H1 (cell line): ENCODE data around the gene ARHGEF38. TPM values are rescaled to one million over a fixed set of nuclear protein-coding genes. Genes with fewer than 3 reads are reported as not detected.

Experiments used
- CTCF ChIA-PET: fragments of 300-600 bp; sonication (Branson Sonifier 250); formaldehyde crosslinking; loops from one replicate; lab custom pipeline; 2021; ENCODE audit not compliant: partially characterized antibody; lab: Charles Lee
- POLR2A ChIA-PET: fragments of 300-600 bp; sonication (Branson Sonifier 250); formaldehyde crosslinking; loops from one replicate; lab custom pipeline; 2021; ENCODE audit warnings: inconsistent platforms; ENCODE audit not compliant: partially characterized antibody; lab: Charles Lee
- DNase-seq, 2 experiments: peaks; one replicate each; pipeline versions ENCODE4 v3.0.0 to v3.0.0-alpha.2; 2010 to 2022; ENCODE audit warnings: low spot score in 2 of 2, low read depth in 1 of 2, mixed read lengths in 1 of 2
- FAIRE-seq: peaks from 2 replicates; lab custom pipeline; 2011; peaks lifted over from hg19 to GRCh38; lab: Jason Lieb, UNC
- H2AFZ ChIP-seq: 2 replicates; pipeline ENCODE4 v1.8.1; 2012; ENCODE audit warnings: low read length, inconsistent platforms
- H2AK5ac ChIP-seq: 2 replicates; pipeline ENCODE4 v1.6.1; 2013; ENCODE audit warnings: low read depth, low read length
- H2BK120ac ChIP-seq: replicated peaks from 2 replicates; pipeline ENCODE3; 2013; ENCODE audit warnings: low read depth, low read length, inconsistent platforms
- H2BK12ac ChIP-seq: 2 replicates; pipeline ENCODE4 v1.6.1; 2013; ENCODE audit warnings: low read depth, low read length
- H2BK15ac ChIP-seq: 2 replicates; pipeline ENCODE4 v1.6.1; 2013; ENCODE audit warnings: low read length
- H2BK20ac ChIP-seq: 2 replicates; pipeline ENCODE4 v1.6.1; 2013; ENCODE audit warnings: low read length
- H2BK5ac ChIP-seq: 2 replicates; pipeline ENCODE4 v1.6.1; 2013; ENCODE audit warnings: low read depth, low read length
- H3K14ac ChIP-seq: 2 replicates; pipeline ENCODE4 v1.6.1; 2013; ENCODE audit warnings: inconsistent platforms; ENCODE audit not compliant: insufficient read length
- H3K18ac ChIP-seq: 2 replicates; pipeline ENCODE4 v1.6.1; 2013; ENCODE audit warnings: low read length; ENCODE audit errors: extremely low read depth
- H3K23ac ChIP-seq: 2 replicates; pipeline ENCODE4 v1.6.1; 2013; ENCODE audit warnings: inconsistent platforms; ENCODE audit not compliant: insufficient read length
- H3K23me2 ChIP-seq: 2 replicates; pipeline ENCODE4 v1.6.1; 2013; ENCODE audit warnings: low read depth, low read length
- H3K27ac ChIP-seq: 2 replicates; pipeline ENCODE4 v1.6.1; 2011; ENCODE audit warnings: low read depth, low read length, inconsistent platforms
- H3K27me3 ChIP-seq, 4 experiments: replicated peaks in 1 of 4; 1 replicate in 1 of 4; 2 replicates in 3 of 4; pipeline versions ENCODE4 v1.6.1 to v1.8.1; 2011 to 2013; ENCODE audit warnings: low read length in 3 of 4, mild to moderate bottlenecking in 3 of 4, inconsistent platforms in 2 of 4, mixed read lengths in 2 of 4, moderate library complexity in 1 of 4; ENCODE audit not compliant: control insufficient read depth in 3 of 4, insufficient read depth in 3 of 4; ENCODE audit errors: extremely low read depth in 1 of 4
- H3K36me3 ChIP-seq, 4 experiments: 2 replicates each; pipeline versions ENCODE4 v1.6.1 to v1.8.1; 2011 to 2013; ENCODE audit warnings: mild to moderate bottlenecking in 4 of 4, low read length in 3 of 4, moderate library complexity in 2 of 4, control low read depth in 1 of 4, inconsistent platforms in 1 of 4; ENCODE audit not compliant: insufficient read depth in 4 of 4, control insufficient read depth in 2 of 4
- H3K4ac ChIP-seq: replicated peaks from 2 replicates; pipeline ENCODE3; 2013; ENCODE audit warnings: low read length, low read depth, mixed read lengths, inconsistent platforms; ENCODE audit not compliant: insufficient read length
- H3K4me1 ChIP-seq, 4 experiments: replicated peaks in 1 of 4; 1 replicate in 1 of 4; 2 replicates in 3 of 4; pipeline versions ENCODE4 v1.6.1 to v1.8.1; 2011 to 2013; ENCODE audit warnings: low read length in 3 of 4, inconsistent platforms in 2 of 4, mixed read lengths in 1 of 4; ENCODE audit not compliant: insufficient read depth in 4 of 4, control insufficient read depth in 3 of 4
- H3K4me2 ChIP-seq, 2 experiments: 2 replicates each; pipeline versions ENCODE4 v1.6.1 to v1.8.1; 2011 to 2013; ENCODE audit warnings: low read depth in 2 of 2, low read length in 2 of 2, control low read depth in 1 of 2, inconsistent platforms in 1 of 2, mild to moderate bottlenecking in 1 of 2; ENCODE audit not compliant: insufficient read depth in 1 of 2
- H3K4me3 ChIP-seq, 4 experiments: fragments of 200-600, 300-600 bp in 1 of 4; sonication (generic), shearing (Covaris generic), sonication (Bioruptor Twin) in 1 of 4; 2 replicates each; pipeline versions ENCODE4 v1.5.1 to v1.8.1; 2011 to 2016; ENCODE audit warnings: low read length in 4 of 4, low read depth in 3 of 4, control low read depth in 2 of 4, inconsistent platforms in 2 of 4, mild to moderate bottlenecking in 2 of 4, mixed read lengths in 1 of 4, moderate library complexity in 1 of 4; ENCODE audit not compliant: insufficient read depth in 2 of 4; ENCODE audit errors: extremely low read depth in 1 of 4
- H3K56ac ChIP-seq: replicated peaks from 2 replicates; pipeline ENCODE3; 2013; ENCODE audit warnings: low read depth, mild to moderate bottlenecking, mixed read lengths, low read length, inconsistent platforms; ENCODE audit not compliant: insufficient read length
- H3K79me1 ChIP-seq: 2 replicates; pipeline ENCODE4 v1.6.1; 2013; ENCODE audit warnings: low read depth, low read length, control low read depth
- H3K79me2 ChIP-seq, 2 experiments: 2 replicates each; pipeline versions ENCODE4 v1.6.1 to v1.8.1; 2012 to 2013; ENCODE audit warnings: low read length in 2 of 2, mild to moderate bottlenecking in 2 of 2, inconsistent platforms in 1 of 2; ENCODE audit not compliant: insufficient read depth in 2 of 2, control insufficient read depth in 1 of 2
- H3K9ac ChIP-seq, 4 experiments: replicated peaks in 1 of 4; 1 replicate in 1 of 4; 2 replicates in 3 of 4; pipeline versions ENCODE4 v1.6.1 to v1.8.1; 2011 to 2013; ENCODE audit warnings: low read depth in 3 of 4, low read length in 3 of 4, control low read depth in 2 of 4, mild to moderate bottlenecking in 2 of 4, moderate library complexity in 2 of 4, inconsistent platforms in 1 of 4; ENCODE audit errors: extremely low read depth in 1 of 4
- H3K9me3 ChIP-seq, 2 experiments: 2 replicates each; pipeline versions ENCODE4 v1.6.1 to v1.8.1; 2012 to 2013; ENCODE audit warnings: mild to moderate bottlenecking in 2 of 2, moderate library complexity in 2 of 2, control low read depth in 1 of 2, inconsistent platforms in 1 of 2, low read depth in 1 of 2, low read length in 1 of 2, mixed read lengths in 1 of 2; ENCODE audit not compliant: insufficient read depth in 2 of 2
- H4K20me1 ChIP-seq, 2 experiments: replicated peaks in 1 of 2; 2 replicates each; pipeline versions ENCODE3 to v1.8.1; 2011 to 2013; ENCODE audit warnings: inconsistent platforms in 2 of 2, low read length in 2 of 2, mild to moderate bottlenecking in 1 of 2; ENCODE audit not compliant: insufficient read depth in 2 of 2, control insufficient read depth in 1 of 2
- H4K5ac ChIP-seq: 2 replicates; pipeline ENCODE4 v1.6.1; 2013; ENCODE audit warnings: low read length, low read depth, mixed read lengths, inconsistent platforms; ENCODE audit not compliant: insufficient read length
- H4K8ac ChIP-seq: 2 replicates; pipeline ENCODE4 v1.8.0; 2013; ENCODE audit warnings: mild to moderate bottlenecking, moderate library complexity, low read length, inconsistent platforms; ENCODE audit not compliant: insufficient read depth; ENCODE audit errors: extremely low read depth
- H4K91ac ChIP-seq: replicated peaks from 2 replicates; pipeline ENCODE3; 2013; ENCODE audit warnings: low read length, mixed read lengths, inconsistent platforms; ENCODE audit not compliant: insufficient read length
- CTBP2 ChIP-seq: IDR thresholded peaks from 2 replicates; pipeline ENCODE4 v1.7.0; 2011; ENCODE audit warnings: borderline replicate concordance, mild to moderate bottlenecking, moderate library complexity, mixed read lengths, low read length; ENCODE audit not compliant: insufficient read depth, insufficient read length
- EZH2 ChIP-seq: fragments of 200-600 bp; sonication (generic); IDR thresholded peaks from 2 replicates; pipeline ENCODE4 v1.7.1; 2012; ENCODE audit warnings: low read depth, mild to moderate bottlenecking, moderate library complexity, low read length, inconsistent platforms; ENCODE audit not compliant: severe bottlenecking
- POLR2A ChIP-seq, 2 experiments: IDR thresholded peaks; 1 replicate in 1 of 2; 2 replicates in 1 of 2; pipeline ENCODE4 v1.6.1; 2011; ENCODE audit warnings: low read depth in 2 of 2, low read length in 2 of 2, mild to moderate bottlenecking in 2 of 2; ENCODE audit errors: control extremely low read depth in 1 of 2
- SIX5 ChIP-seq: IDR thresholded peaks from 2 replicates; pipeline ENCODE4 v1.6.1; 2011; ENCODE audit warnings: mild to moderate bottlenecking, low read depth, low read length
- WGBS, 2 experiments: shearing (Covaris generic) in 1 of 2; methylation state at CpG; one replicate each; pipeline versions ENCODE4 v1.1.6 to v1.1.7; 2013 to 2015; ENCODE audit warnings: low lambda C conversion rate in 2 of 2, mixed read lengths in 2 of 2, inconsistent platforms in 1 of 2, low coverage in 1 of 2, missing lambda C conversion rate in 1 of 2; ENCODE audit not compliant: insufficient replicate concordance in 2 of 2, insufficient coverage in 1 of 2, insufficient read length in 1 of 2; ENCODE audit errors: extremely low coverage in 1 of 2, missing lambda C conversion rate in 1 of 2; 5-methylcytosine and 5-hydroxymethylcytosine counted together
- polyA plus RNA-seq, 7 experiments: library from polyadenylated mRNA; depleted of rRNA in 3 of 7; stranded (reverse) in 5 of 7; unstranded in 2 of 7; fragments of >200 nt in 5 of 7; fragments of 200-250 nt in 2 of 7; gene quantifications; 1 replicate in 5 of 7; 2 replicates in 1 of 7; 4 replicates in 1 of 7; pipeline versions ENCODE4 v1.2.1 to v1.2.3, GENCODE V29; 2011 to 2013; ENCODE audit warnings: missing spikeins in 2 of 7, mixed read lengths in 2 of 7
- total RNA-seq: library from RNA; stranded (reverse); fragmentation: NEBNext Ultra II Directional; extraction: Animal tissue kit (Norgen Biotek cat#: 25700); gene quantifications from 2 replicates; pipeline ENCODE4 v1.2.1, GENCODE V29; 2021

Gene ARHGEF38
- total and polyA plus RNA-seq, 2 of the 8 experiments (the other 6 are each of a cell fraction or from before 2014, with no cell fraction given), result not detected

DNA sequence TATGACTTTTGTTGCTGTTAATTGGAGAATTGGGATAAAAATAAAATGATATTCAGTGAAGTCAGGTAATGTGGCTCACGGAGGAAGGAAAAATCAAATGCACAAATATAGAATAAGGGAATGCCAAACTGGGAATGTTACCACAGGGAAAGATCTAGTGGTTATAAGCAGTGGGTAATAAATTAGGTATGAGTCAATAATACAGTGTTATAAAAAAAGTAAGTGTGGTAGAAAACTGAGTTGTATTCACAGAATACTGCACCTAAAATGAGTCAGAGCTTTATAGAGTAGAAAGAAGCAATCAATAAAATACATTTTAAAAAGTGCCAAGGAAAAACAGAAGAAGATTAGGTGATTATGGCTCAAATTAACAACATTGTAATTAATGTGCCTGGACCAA, 121.6 kb downstream of the ARHGEF38 start:
- no peaks in the 10 kb centered on the region for H3K79me1 ChIP-seq
- H3K4me1 ChIP-seq, result peaks cover 0 to 1% (median 0%) of the 10 kb centered on the region in 4 experiments; a peak in 1 of 7 replicates
- no peak for TF ChIP-seq EZH2
- TF ChIP-seq CTBP2, result no peak
- TF ChIP-seq SIX5, result no peak
- no peak for TF ChIP-seq POLR2A (IDR thresholded peaks at IDR 0.05; ENCODE audit: control extremely low read depth in 1 of 2, low read depth in 2 of 2, low read length in 2 of 2)
- no peak overlapping the region for H3K4me2 ChIP-seq
- ChIA-PET POLR2A (no interaction called here), CTCF (no interaction called here)
- no peak overlapping the region for H3K18ac ChIP-seq
- H2BK120ac ChIP-seq, result no peak overlapping the region
- no peak overlapping the region for H3K23ac ChIP-seq
- H4K8ac ChIP-seq, result no peak overlapping the region
- no peak overlapping the region for H3K14ac ChIP-seq
- H2AK5ac ChIP-seq, result no peak overlapping the region
- WGBS, 2 experiments, result 74% methylated on average over 1 of the region's 1 CpG; no CpG with 5 or more reads in 1 of the 2 experiments
- no peak overlapping the region for H2AFZ ChIP-seq
- no peak for DNase-seq
- no peak overlapping the region for H2BK12ac ChIP-seq
- H3K27ac ChIP-seq, result no peak overlapping the region
- no peaks in the 10 kb centered on the region for H3K79me2 ChIP-seq
- H4K5ac ChIP-seq, result no peak overlapping the region
- H3K36me3 ChIP-seq, result no peaks in the 10 kb centered on the region
- no peak overlapping the region for H3K4me3 ChIP-seq
- H3K56ac ChIP-seq, result no peak overlapping the region
- H3K23me2 ChIP-seq, result no peaks in the 10 kb centered on the region
- no peak for FAIRE-seq
- no peak overlapping the region for H3K9ac ChIP-seq
- no peak overlapping the region for H3K4ac ChIP-seq
- no peak overlapping the region for H2BK15ac ChIP-seq
- no peaks in the 10 kb centered on the region for H3K9me3 ChIP-seq
- H4K20me1 ChIP-seq, result no peaks in the 10 kb centered on the region
- H2BK20ac ChIP-seq, result no peak overlapping the region
- no peak overlapping the region for H4K91ac ChIP-seq
- no peaks in the 10 kb centered on the region for H3K27me3 ChIP-seq
- H2BK5ac ChIP-seq, result no peak overlapping the region
